ENCODE data around the gene SLX4IP. TPM values are rescaled to one million over a fixed set of nuclear protein-coding genes. Genes with fewer than 3 reads are reported as not detected.
A peak's percentile ranks its signal among the peaks of the same experiment; 100 is the strongest.

SLX4IP gene
- total RNA-seq, 1 donor from 2014 or later = 7.5 TPM

DNA sequence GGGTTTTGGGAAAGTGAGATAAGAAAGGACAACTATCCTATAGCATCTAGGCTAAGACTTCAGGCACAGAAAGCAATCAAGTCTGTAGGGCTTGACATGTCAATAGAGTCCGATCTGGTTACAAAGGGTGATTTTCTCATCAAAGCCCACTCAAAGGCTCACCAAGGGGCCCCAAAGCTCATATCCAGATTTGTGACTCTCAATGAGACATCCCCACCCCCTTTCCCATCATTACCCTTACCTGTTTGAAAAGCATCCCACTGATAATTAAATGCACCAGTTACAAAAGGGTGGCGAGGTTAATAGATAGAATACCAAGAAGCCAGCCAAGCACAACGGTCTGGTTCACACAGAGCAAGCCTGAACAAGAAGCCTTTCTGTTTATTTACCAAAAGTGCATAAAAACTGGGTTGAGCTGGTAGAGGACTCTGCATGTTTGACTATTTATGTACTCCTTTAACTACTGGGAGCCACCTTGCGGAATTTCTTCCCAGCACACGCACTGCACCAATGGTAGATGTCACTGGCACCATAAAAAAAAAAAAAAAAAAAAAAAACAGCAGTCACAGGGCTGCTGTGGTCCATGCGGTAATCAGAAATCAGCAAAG lies 232.6 kb downstream of the SLX4IP start:
- no peak for DNase-seq

DNA sequence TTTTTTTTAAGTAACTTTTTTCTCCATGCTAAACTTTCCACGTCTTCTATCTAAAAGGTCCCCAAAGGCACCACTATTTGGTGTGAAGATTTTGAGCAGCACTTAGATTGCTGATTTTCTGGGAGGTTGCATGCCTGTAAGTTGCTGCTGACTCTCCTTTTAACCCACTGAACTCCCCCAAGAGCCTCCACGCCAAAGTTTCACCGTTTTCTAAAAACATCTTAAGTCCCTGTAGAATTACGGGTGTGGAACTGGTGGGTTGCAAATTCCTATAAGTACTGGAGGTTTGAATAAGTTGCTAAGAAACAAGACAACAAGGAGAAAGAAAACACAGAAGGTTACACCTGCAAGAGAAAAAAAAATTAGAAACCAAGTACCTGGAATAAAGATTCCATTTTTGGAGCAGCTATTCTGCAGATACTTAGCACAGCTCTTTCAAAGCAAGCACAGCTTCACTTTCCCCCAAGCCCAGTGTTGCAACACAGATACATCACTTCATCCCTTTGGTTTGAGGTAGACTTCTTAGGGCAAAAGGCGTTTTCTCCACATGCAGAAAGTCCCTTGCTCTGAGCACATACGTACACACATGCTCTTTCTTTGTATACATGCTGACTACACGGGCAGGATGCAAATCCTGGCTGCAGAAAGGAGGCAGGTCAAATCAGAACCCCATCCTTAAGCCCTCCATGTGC lies 233.7 kb downstream of the SLX4IP start:
- DNase-seq = no peak

- DNase-seq = no peak
Measured at GRCh38 chr20:10669843-10670446, 234.8 kb downstream of the SLX4IP start.

- no peak for DNase-seq
Measured at GRCh38 chr20:10670501-10671220, 235.6 kb downstream of the SLX4IP start.

DNA sequence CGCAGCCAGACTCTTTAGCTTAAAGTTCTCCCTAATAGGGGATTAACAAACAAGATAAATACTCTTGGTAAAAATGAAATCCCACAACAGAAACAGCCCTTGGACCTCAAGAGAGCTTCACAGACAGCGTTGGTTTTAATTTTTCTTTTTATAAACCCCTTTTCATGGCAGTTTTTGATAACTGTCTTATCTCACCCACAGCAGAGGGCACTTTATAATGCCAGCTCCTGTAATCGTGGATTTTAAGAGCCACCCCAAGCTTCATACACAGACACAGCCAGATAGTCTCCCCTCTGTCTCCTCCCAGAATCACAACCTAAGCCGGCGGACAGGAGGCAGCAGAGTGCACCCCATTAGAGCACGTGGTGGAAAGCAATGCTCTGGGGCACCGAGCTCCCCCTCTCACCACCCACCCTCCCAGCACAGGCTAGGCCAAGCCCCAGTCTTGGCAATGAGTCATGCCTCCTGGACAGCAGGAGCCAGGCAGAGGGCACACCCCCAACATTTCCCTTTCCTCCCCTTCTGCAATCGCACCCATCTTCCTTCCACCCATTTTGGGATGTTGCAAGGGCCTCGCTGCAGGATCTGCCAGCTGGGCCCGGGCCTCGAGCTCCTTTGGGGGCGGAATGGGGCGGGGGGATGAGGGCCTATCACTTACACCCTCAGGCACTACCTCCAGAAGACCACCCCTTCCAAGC lies 236.3 kb downstream of the SLX4IP start:
- DNase-seq = peak; percentile 54

GRCh38 chr20:10671919-10672623 lies 237.0 kb downstream of the SLX4IP start:
- peak; percentile 31 for DNase-seq

- peak; percentile 32 for DNase-seq
Measured at GRCh38 chr20:10672624-10673127, 237.6 kb downstream of the SLX4IP start.

DNA sequence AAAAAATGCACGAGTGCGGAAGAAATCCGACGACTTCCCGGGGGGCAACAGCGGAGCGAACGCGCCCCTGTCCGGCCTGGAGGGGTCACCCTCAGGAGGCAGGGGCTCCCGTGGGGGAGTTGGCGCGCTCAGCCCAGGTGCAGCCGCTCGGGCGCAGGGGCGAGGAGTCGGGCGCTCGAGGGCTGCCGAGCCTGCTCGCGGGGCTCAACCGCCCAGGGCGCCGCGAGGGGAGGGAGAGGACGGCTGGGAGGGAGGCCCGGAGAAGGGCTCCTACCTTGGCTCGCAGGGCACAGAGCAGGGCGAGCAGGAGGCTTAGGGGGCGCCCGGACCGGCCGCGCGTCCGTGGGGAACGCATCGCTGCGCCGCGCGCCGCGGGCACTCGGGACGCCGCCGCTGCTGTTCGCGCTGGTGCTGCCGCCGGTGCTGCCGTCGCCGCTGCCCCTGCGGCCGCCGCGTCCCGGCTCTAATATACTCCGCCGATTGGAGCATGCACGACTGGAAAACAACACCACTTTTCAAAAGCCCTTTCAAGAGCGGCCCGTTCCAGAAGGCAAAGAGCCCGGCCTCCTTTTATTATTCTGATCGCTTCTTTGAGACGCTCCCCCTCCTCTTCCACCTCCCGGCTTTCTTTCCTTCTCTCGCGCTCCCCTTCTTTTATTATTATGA lies 238.2 kb downstream of the SLX4IP start:
- DNase-seq = peak; percentile 20

GRCh38 chr20:10673842-10674683 lies 239.0 kb downstream of the SLX4IP start, which contains the start of gene JAG1:
Gene JAG1 (minus strand): TSS chr20:10673999. CDS start chr20:10673530, 469 bp downstream.
- DNase-seq = peak; percentile 84

DNA sequence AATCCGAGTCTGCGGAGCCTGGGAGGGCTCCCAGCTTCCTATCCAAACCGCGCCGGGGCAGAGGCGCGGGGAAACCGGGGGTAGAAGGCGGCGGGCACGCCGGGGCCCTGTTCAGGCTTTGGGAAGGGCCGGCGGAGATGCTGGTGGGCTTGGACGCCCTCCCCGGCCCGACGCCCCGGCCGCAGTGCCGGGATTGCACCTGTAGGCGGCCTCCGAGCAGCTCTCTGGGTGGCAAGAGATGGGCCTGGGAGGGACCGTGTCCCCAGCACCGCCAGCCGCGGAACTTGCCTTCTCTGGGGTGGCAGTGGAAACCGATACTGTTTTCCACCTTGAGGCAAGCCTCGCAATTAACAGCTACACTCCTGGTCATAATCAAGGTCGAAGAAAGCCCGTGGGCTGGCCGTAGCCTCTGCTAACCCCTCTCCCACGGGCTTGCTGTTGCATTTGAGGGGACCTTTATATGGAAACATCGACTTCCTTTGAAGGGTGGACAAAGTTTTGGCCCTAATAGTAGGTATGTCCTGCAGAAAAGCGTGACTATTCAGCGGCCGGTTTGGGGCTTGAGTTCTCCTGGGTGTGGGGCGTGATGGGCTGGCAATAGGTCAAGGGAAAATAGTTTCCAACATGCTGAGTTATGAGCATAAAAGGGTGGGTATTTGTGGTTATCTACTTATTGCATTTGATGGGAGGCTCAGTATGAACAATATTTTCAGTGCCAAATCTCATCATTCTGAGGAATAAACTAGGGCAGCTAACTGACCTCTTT lies 239.8 kb downstream of the SLX4IP start:
- DNase-seq = peak; percentile 10

DNA sequence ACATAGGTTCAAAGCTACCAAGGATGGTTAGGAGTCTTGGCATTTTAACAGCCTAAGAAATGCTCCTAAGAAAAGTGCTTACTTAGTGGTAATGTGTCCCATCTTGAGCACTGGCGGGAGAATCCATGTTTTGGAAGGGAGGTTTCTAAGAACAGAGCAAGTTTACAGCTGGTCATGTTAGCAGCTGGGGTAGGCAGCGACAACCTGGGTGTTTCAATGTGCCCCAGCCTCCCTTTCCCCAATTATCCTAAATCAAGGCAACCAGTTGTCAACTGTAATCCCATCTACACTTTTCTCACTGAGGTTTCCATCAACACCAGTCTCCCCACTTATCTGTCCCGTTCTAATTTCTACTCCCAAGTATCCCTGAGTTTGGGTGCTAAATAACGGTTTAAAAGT lies 240.3 kb downstream of the SLX4IP start:
- no peak for DNase-seq

GRCh38 chr20:10676518-10676917 lies 241.4 kb downstream of the SLX4IP start:
- DNase-seq = no peak

Small RNA genes within 50 kb of the gene (small RNA-seq; reads per million reads assigned to genes)
- not detected for gene MIR6870

Other genes starting within 250 kb of the SLX4IP start
- gene SNAP25, start 216.5 kb upstream of the SLX4IP start, total RNA-seq = 92.5 TPM
- gene MKKS, start 1.1 kb upstream of the SLX4IP start, total RNA-seq = 17.9 TPM
- gene JAG1, start 238.7 kb downstream of the SLX4IP start, total RNA-seq = 26.0 TPM